ENCODE data around the gene SLC39A11.

DNA sequence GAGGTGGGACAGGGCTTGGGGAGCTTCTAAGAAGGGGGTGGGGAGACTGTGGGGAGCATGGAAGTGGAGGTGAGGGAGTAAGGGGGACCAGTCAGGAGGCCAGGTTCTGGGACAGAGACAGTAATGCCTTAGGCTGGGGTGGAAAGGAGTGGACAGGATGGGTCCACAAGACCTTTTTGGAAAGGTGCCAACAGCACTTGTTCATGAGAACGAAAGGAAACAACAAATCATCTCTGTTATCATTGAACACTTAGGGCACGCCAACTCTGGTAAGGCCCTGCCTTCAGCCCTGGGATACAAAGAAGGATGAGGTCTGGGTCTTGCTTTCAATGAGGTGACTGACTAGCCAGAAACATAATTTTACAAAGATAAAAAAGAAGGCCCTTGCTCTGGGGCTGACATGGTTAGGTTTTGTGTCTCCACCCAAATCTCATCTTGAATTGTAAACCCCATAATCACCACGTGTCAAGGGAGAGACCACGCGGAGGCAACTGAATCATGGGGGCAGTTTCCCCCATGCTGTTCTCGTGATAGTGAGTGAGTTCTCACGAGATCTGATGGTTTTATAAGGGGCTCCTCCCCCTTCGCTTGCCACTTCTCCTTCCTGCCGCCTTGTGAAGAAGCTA lies 113.8 kb downstream of the SLC39A11 start:
- no peak for TF ChIP-seq POLR2A (IDR thresholded peaks at IDR 0.05)
- TF ChIP-seq, protein P1, sequence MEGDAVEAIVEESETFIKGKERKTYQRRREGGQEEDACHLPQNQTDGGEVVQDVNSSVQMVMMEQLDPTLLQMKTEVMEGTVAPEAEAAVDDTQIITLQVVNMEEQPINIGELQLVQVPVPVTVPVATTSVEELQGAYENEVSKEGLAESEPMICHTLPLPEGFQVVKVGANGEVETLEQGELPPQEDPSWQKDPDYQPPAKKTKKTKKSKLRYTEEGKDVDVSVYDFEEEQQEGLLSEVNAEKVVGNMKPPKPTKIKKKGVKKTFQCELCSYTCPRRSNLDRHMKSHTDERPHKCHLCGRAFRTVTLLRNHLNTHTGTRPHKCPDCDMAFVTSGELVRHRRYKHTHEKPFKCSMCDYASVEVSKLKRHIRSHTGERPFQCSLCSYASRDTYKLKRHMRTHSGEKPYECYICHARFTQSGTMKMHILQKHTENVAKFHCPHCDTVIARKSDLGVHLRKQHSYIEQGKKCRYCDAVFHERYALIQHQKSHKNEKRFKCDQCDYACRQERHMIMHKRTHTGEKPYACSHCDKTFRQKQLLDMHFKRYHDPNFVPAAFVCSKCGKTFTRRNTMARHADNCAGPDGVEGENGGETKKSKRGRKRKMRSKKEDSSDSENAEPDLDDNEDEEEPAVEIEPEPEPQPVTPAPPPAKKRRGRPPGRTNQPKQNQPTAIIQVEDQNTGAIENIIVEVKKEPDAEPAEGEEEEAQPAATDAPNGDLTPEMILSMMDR (IDR thresholded peaks at IDR 0.05) = no peak

Data from body of pancreas (tissue), 4 donors.